ENCODE data around the gene TSPAN4. TPM values are rescaled to one million over a fixed set of nuclear protein-coding genes. Genes with fewer than 3 reads are reported as not detected.

The TSPAN4 gene
- total RNA-seq, 1 donor from 2014 or later, result 26.4 TPM

DNA sequence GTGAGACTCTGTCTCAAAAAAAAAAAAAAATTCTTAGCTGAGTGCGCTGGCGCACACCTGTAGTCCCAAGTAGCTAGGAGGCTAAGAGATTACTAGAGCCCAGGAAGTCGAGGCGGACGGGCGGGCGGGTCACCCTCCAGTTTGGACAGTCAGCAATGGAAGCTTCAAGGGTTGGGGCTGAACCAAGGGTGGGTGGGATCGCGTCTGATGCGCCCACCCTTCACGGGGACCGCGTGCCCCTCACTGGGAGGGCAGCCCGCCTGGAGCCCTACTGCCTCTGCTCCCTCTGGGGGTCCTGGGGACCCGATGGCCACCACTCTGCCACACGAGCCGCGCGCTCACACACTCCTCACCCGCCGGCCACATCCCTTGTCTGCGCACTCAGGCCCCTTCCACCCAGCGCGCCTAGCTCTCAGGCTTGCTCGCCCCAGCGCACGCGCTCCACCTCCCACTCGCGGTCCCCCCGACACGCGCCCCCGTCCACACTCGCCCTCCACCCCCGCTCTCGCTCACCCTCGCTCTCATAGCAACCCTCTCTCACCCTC is 67.5 kb downstream of the TSPAN4 start:
- Mint-ChIP-seq H3K4me1 (ENCODE audit: unreplicated experiment) (peaks cover 14% of the 10 kb centered on the region), H3K4me3 (ENCODE audit: unreplicated experiment) (peak overlapping the region; percentile 96), H3K9me3 (ENCODE audit: unreplicated experiment) (no peaks in the 10 kb centered on the region), H3K27ac (ENCODE audit: unreplicated experiment) (no peak overlapping the region), H3K36me3 (ENCODE audit: low read depth, unreplicated experiment) (peaks cover 4% of the 10 kb centered on the region), H3K27me3 (ENCODE audit: unreplicated experiment) (peaks cover 2% of the 10 kb centered on the region)
- DNase-seq (ENCODE audit: low spot score), result no peak
- TF ChIP-seq, protein P1, sequence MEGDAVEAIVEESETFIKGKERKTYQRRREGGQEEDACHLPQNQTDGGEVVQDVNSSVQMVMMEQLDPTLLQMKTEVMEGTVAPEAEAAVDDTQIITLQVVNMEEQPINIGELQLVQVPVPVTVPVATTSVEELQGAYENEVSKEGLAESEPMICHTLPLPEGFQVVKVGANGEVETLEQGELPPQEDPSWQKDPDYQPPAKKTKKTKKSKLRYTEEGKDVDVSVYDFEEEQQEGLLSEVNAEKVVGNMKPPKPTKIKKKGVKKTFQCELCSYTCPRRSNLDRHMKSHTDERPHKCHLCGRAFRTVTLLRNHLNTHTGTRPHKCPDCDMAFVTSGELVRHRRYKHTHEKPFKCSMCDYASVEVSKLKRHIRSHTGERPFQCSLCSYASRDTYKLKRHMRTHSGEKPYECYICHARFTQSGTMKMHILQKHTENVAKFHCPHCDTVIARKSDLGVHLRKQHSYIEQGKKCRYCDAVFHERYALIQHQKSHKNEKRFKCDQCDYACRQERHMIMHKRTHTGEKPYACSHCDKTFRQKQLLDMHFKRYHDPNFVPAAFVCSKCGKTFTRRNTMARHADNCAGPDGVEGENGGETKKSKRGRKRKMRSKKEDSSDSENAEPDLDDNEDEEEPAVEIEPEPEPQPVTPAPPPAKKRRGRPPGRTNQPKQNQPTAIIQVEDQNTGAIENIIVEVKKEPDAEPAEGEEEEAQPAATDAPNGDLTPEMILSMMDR (IDR thresholded peaks at IDR 0.05; ENCODE audit: unreplicated experiment), result no peak

DNA sequence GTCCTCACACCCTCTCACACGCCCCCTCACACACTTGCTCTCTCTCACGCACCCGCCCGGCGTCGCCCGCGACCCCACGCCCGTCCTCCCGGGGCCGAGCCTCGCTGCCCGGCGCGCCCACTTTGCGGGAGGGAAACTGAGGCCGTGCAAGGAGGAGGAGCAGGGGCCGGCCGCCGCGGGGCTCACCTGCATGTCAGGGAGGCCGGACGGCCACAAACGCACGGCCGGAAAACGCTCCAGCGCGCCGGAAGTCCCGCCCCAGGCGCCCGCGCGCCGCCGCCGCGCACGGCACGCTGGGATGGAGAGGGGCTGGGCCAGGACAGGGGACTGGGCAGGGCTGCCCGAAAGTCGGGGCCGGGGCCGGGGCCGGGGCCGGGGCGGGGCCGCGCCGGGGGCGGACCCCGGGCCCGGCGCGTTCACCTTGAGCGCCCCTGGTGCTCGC is 68.0 kb downstream of the TSPAN4 start, which contains the start of gene CHID1:
TSS of gene CHID1 (minus strand) at position 222 of the 442 bp plus-strand sequence. CDS start 5,994 bp downstream, outside the sequence.
- peak; percentile 90 for DNase-seq (ENCODE audit: low spot score)
- no peaks in the 10 kb centered on the region for H3K9me3 Mint-ChIP-seq (ENCODE audit: unreplicated experiment)
- peak within 1 kb of the TSS; percentile 55 for H3K27ac Mint-ChIP-seq (ENCODE audit: unreplicated experiment)
- H3K27me3 Mint-ChIP-seq (ENCODE audit: unreplicated experiment), result peaks cover 2% of the 10 kb centered on the region
- H3K4me3 Mint-ChIP-seq (ENCODE audit: unreplicated experiment), result peak within 1 kb of the TSS; percentile 96
- H3K36me3 Mint-ChIP-seq (ENCODE audit: low read depth, unreplicated experiment), result peaks cover 4% of the 10 kb centered on the region
- H3K4me1 Mint-ChIP-seq (ENCODE audit: unreplicated experiment), result peaks cover 14% of the 10 kb centered on the region
- TF ChIP-seq, protein P1 (IDR thresholded peaks at IDR 0.05; ENCODE audit: unreplicated experiment), result no peak

DNA sequence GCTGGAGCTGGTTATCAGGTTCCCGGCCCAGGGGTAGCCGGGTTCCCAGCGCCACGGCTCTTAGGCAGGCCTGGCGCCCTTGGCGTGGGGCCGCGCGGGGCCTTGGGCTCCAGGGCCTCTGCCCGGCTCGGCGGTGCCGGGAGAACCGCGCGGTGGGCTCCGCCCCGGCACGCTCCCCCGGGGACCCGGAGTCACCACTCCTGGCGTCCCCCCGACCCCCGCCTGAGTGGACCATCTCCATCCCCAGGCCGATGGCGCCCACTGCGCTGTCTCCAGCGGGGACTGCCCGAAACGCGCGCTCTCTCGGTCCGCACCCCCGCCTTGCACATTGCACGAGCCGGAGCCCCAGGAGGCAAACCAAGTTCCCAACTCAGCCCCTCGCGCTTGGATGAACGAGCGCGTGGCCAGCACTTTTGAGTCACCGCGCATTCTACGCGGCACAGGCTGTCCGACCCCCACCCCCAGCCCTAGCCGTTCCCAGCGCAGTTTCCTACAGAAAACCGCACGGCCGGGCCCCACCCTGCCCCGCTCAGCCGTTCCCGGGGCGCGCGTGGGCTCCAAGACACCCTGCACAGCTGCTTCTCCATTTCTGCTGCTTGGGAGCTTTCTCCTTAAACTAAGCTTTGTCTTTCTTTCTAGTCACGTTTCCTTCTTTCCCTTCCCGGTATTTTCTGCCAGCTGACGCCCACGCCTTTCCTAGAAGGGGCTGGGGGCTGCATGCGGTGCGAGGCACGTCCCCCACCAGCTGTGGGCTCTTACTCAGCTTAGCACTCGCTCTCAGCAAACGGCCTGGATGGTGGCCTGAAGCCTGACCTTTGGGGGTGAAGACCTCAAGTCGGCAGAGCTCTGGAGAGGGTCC is 68.6 kb downstream of the TSPAN4 start:
- Mint-ChIP-seq H3K4me1 (ENCODE audit: unreplicated experiment) (peaks cover 14% of the 10 kb centered on the region), H3K27me3 (ENCODE audit: unreplicated experiment) (peaks cover 3% of the 10 kb centered on the region), H3K27ac (ENCODE audit: unreplicated experiment) (peak overlapping the region; percentile 55), H3K36me3 (ENCODE audit: low read depth, unreplicated experiment) (peaks cover 4% of the 10 kb centered on the region), H3K9me3 (ENCODE audit: unreplicated experiment) (no peaks in the 10 kb centered on the region), H3K4me3 (ENCODE audit: unreplicated experiment) (peak overlapping the region; percentile 92)
- TF ChIP-seq, protein P1 (IDR thresholded peaks at IDR 0.05; ENCODE audit: unreplicated experiment), result no peak
- DNase-seq (ENCODE audit: low spot score), result no peak

DNA sequence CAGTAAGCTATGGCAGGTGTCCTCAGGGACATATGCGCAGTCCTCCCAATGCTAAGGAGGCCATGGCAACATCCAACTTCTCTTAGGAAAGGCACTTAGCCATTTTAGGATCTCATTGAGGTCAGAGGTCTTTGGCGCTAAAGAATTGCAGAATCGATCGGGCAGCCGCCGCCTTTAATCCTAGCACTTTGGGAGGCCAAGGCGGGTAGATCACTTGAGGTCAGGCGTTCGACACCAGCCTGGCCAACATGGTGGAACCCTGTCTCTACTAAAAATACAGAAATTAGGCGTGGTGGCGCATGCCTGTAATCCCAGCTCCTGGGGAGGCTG is 69.2 kb downstream of the TSPAN4 start:
- Mint-ChIP-seq H3K27ac (ENCODE audit: unreplicated experiment) (no peak overlapping the region), H3K4me1 (ENCODE audit: unreplicated experiment) (peaks cover 14% of the 10 kb centered on the region), H3K9me3 (ENCODE audit: unreplicated experiment) (no peaks in the 10 kb centered on the region), H3K27me3 (ENCODE audit: unreplicated experiment) (peaks cover 5% of the 10 kb centered on the region), H3K36me3 (ENCODE audit: low read depth, unreplicated experiment) (peaks cover 4% of the 10 kb centered on the region), H3K4me3 (ENCODE audit: unreplicated experiment) (peak overlapping the region; percentile 92)
- TF ChIP-seq, protein P1 (IDR thresholded peaks at IDR 0.05; ENCODE audit: unreplicated experiment), result no peak
- DNase-seq (ENCODE audit: low spot score), result no peak

DNA sequence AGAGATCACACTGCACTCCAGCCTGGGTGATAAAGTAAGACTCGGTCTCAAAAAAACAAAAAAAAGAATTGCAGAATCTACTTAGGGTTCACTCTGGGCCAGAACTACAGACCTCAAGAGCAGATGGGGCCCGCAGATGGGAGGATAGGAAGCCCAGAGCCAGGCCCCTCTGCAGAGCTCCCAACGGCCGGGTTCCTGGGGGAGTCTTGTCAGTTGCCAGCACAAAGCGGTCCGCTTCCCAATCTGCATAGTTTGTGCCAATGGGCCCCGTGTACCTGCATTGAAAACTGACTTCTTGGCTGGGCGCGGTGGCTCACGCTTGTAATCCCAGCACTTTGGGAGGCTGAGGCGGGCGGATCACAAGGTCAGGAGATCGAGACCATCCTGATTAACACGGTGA is 69.6 kb downstream of the TSPAN4 start:
- Mint-ChIP-seq H3K36me3 (ENCODE audit: low read depth, unreplicated experiment) (peaks cover 4% of the 10 kb centered on the region), H3K4me3 (ENCODE audit: unreplicated experiment) (no peak overlapping the region), H3K27ac (ENCODE audit: unreplicated experiment) (no peak overlapping the region), H3K27me3 (ENCODE audit: unreplicated experiment) (peaks cover 5% of the 10 kb centered on the region), H3K4me1 (ENCODE audit: unreplicated experiment) (peaks cover 14% of the 10 kb centered on the region), H3K9me3 (ENCODE audit: unreplicated experiment) (no peaks in the 10 kb centered on the region)
- TF ChIP-seq, protein P1 (IDR thresholded peaks at IDR 0.05; ENCODE audit: unreplicated experiment), result no peak
- DNase-seq (ENCODE audit: low spot score), result no peak
